H1 (cell line): ENCODE data around the gene PARD3. TPM values are rescaled to one million over a fixed set of nuclear protein-coding genes. Genes with fewer than 3 reads are reported as not detected.

Experiments
- CTCF ChIA-PET: fragments of 300-600 bp; sonication (Branson Sonifier 250); formaldehyde crosslinking; loops from one replicate; lab custom pipeline; 2021; ENCODE audit not compliant: partially characterized antibody; lab: Charles Lee
- POLR2A ChIA-PET: fragments of 300-600 bp; sonication (Branson Sonifier 250); formaldehyde crosslinking; loops from one replicate; lab custom pipeline; 2021; ENCODE audit warnings: inconsistent platforms; ENCODE audit not compliant: partially characterized antibody; lab: Charles Lee
- DNase-seq, 2 experiments: peaks; one replicate each; pipeline versions ENCODE4 v3.0.0 to v3.0.0-alpha.2; 2010 to 2022; ENCODE audit warnings: low spot score in 2 of 2, low read depth in 1 of 2, mixed read lengths in 1 of 2
- FAIRE-seq: peaks from 2 replicates; lab custom pipeline; 2011; peaks lifted over from hg19 to GRCh38; lab: Jason Lieb, UNC
- H2AFZ ChIP-seq: 2 replicates; pipeline ENCODE4 v1.8.1; 2012; ENCODE audit warnings: low read length, inconsistent platforms
- H2AK5ac ChIP-seq: 2 replicates; pipeline ENCODE4 v1.6.1; 2013; ENCODE audit warnings: low read depth, low read length
- H2BK120ac ChIP-seq: replicated peaks from 2 replicates; pipeline ENCODE3; 2013; ENCODE audit warnings: low read depth, low read length, inconsistent platforms
- H2BK12ac ChIP-seq: 2 replicates; pipeline ENCODE4 v1.6.1; 2013; ENCODE audit warnings: low read depth, low read length
- H2BK15ac ChIP-seq: 2 replicates; pipeline ENCODE4 v1.6.1; 2013; ENCODE audit warnings: low read length
- H2BK20ac ChIP-seq: 2 replicates; pipeline ENCODE4 v1.6.1; 2013; ENCODE audit warnings: low read length
- H2BK5ac ChIP-seq: 2 replicates; pipeline ENCODE4 v1.6.1; 2013; ENCODE audit warnings: low read depth, low read length
- H3K14ac ChIP-seq: 2 replicates; pipeline ENCODE4 v1.6.1; 2013; ENCODE audit warnings: inconsistent platforms; ENCODE audit not compliant: insufficient read length
- H3K18ac ChIP-seq: 2 replicates; pipeline ENCODE4 v1.6.1; 2013; ENCODE audit warnings: low read length; ENCODE audit errors: extremely low read depth
- H3K23ac ChIP-seq: 2 replicates; pipeline ENCODE4 v1.6.1; 2013; ENCODE audit warnings: inconsistent platforms; ENCODE audit not compliant: insufficient read length
- H3K23me2 ChIP-seq: 2 replicates; pipeline ENCODE4 v1.6.1; 2013; ENCODE audit warnings: low read depth, low read length
- H3K27ac ChIP-seq: 2 replicates; pipeline ENCODE4 v1.6.1; 2011; ENCODE audit warnings: low read depth, low read length, inconsistent platforms
- H3K27me3 ChIP-seq, 4 experiments: replicated peaks in 1 of 4; 1 replicate in 1 of 4; 2 replicates in 3 of 4; pipeline versions ENCODE4 v1.6.1 to v1.8.1; 2011 to 2013; ENCODE audit warnings: low read length in 3 of 4, mild to moderate bottlenecking in 3 of 4, inconsistent platforms in 2 of 4, mixed read lengths in 2 of 4, moderate library complexity in 1 of 4; ENCODE audit not compliant: control insufficient read depth in 3 of 4, insufficient read depth in 3 of 4; ENCODE audit errors: extremely low read depth in 1 of 4
- H3K36me3 ChIP-seq, 4 experiments: 2 replicates each; pipeline versions ENCODE4 v1.6.1 to v1.8.1; 2011 to 2013; ENCODE audit warnings: mild to moderate bottlenecking in 4 of 4, low read length in 3 of 4, moderate library complexity in 2 of 4, control low read depth in 1 of 4, inconsistent platforms in 1 of 4; ENCODE audit not compliant: insufficient read depth in 4 of 4, control insufficient read depth in 2 of 4
- H3K4ac ChIP-seq: replicated peaks from 2 replicates; pipeline ENCODE3; 2013; ENCODE audit warnings: low read length, low read depth, mixed read lengths, inconsistent platforms; ENCODE audit not compliant: insufficient read length
- H3K4me1 ChIP-seq, 4 experiments: replicated peaks in 1 of 4; 1 replicate in 1 of 4; 2 replicates in 3 of 4; pipeline versions ENCODE4 v1.6.1 to v1.8.1; 2011 to 2013; ENCODE audit warnings: low read length in 3 of 4, inconsistent platforms in 2 of 4, mixed read lengths in 1 of 4; ENCODE audit not compliant: insufficient read depth in 4 of 4, control insufficient read depth in 3 of 4
- H3K4me2 ChIP-seq, 2 experiments: 2 replicates each; pipeline versions ENCODE4 v1.6.1 to v1.8.1; 2011 to 2013; ENCODE audit warnings: low read depth in 2 of 2, low read length in 2 of 2, control low read depth in 1 of 2, inconsistent platforms in 1 of 2, mild to moderate bottlenecking in 1 of 2; ENCODE audit not compliant: insufficient read depth in 1 of 2
- H3K4me3 ChIP-seq, 4 experiments: fragments of 200-600, 300-600 bp in 1 of 4; sonication (generic), shearing (Covaris generic), sonication (Bioruptor Twin) in 1 of 4; 2 replicates each; pipeline versions ENCODE4 v1.5.1 to v1.8.1; 2011 to 2016; ENCODE audit warnings: low read length in 4 of 4, low read depth in 3 of 4, control low read depth in 2 of 4, inconsistent platforms in 2 of 4, mild to moderate bottlenecking in 2 of 4, mixed read lengths in 1 of 4, moderate library complexity in 1 of 4; ENCODE audit not compliant: insufficient read depth in 2 of 4; ENCODE audit errors: extremely low read depth in 1 of 4
- H3K56ac ChIP-seq: replicated peaks from 2 replicates; pipeline ENCODE3; 2013; ENCODE audit warnings: low read depth, mild to moderate bottlenecking, mixed read lengths, low read length, inconsistent platforms; ENCODE audit not compliant: insufficient read length
- H3K79me1 ChIP-seq: 2 replicates; pipeline ENCODE4 v1.6.1; 2013; ENCODE audit warnings: low read depth, low read length, control low read depth
- H3K79me2 ChIP-seq, 2 experiments: 2 replicates each; pipeline versions ENCODE4 v1.6.1 to v1.8.1; 2012 to 2013; ENCODE audit warnings: low read length in 2 of 2, mild to moderate bottlenecking in 2 of 2, inconsistent platforms in 1 of 2; ENCODE audit not compliant: insufficient read depth in 2 of 2, control insufficient read depth in 1 of 2
- H3K9ac ChIP-seq, 4 experiments: replicated peaks in 1 of 4; 1 replicate in 1 of 4; 2 replicates in 3 of 4; pipeline versions ENCODE4 v1.6.1 to v1.8.1; 2011 to 2013; ENCODE audit warnings: low read depth in 3 of 4, low read length in 3 of 4, control low read depth in 2 of 4, mild to moderate bottlenecking in 2 of 4, moderate library complexity in 2 of 4, inconsistent platforms in 1 of 4; ENCODE audit errors: extremely low read depth in 1 of 4
- H3K9me3 ChIP-seq, 2 experiments: 2 replicates each; pipeline versions ENCODE4 v1.6.1 to v1.8.1; 2012 to 2013; ENCODE audit warnings: mild to moderate bottlenecking in 2 of 2, moderate library complexity in 2 of 2, control low read depth in 1 of 2, inconsistent platforms in 1 of 2, low read depth in 1 of 2, low read length in 1 of 2, mixed read lengths in 1 of 2; ENCODE audit not compliant: insufficient read depth in 2 of 2
- H4K20me1 ChIP-seq, 2 experiments: replicated peaks in 1 of 2; 2 replicates each; pipeline versions ENCODE3 to v1.8.1; 2011 to 2013; ENCODE audit warnings: inconsistent platforms in 2 of 2, low read length in 2 of 2, mild to moderate bottlenecking in 1 of 2; ENCODE audit not compliant: insufficient read depth in 2 of 2, control insufficient read depth in 1 of 2
- H4K5ac ChIP-seq: 2 replicates; pipeline ENCODE4 v1.6.1; 2013; ENCODE audit warnings: low read length, low read depth, mixed read lengths, inconsistent platforms; ENCODE audit not compliant: insufficient read length
- H4K8ac ChIP-seq: 2 replicates; pipeline ENCODE4 v1.8.0; 2013; ENCODE audit warnings: mild to moderate bottlenecking, moderate library complexity, low read length, inconsistent platforms; ENCODE audit not compliant: insufficient read depth; ENCODE audit errors: extremely low read depth
- H4K91ac ChIP-seq: replicated peaks from 2 replicates; pipeline ENCODE3; 2013; ENCODE audit warnings: low read length, mixed read lengths, inconsistent platforms; ENCODE audit not compliant: insufficient read length
- BCL11A ChIP-seq, 2 experiments: IDR thresholded peaks; one replicate each; pipeline ENCODE4 v1.6.1; 2011; ENCODE audit warnings: low read depth in 2 of 2, low read length in 2 of 2, mild to moderate bottlenecking in 2 of 2
- GABPA ChIP-seq: IDR thresholded peaks from 2 replicates; pipeline ENCODE4 v1.6.1; 2011; ENCODE audit warnings: mild to moderate bottlenecking, low read length, moderate library complexity, borderline replicate concordance; ENCODE audit not compliant: insufficient read depth
- JUN ChIP-seq: IDR thresholded peaks from 2 replicates; pipeline ENCODE4 v1.6.1; 2011; ENCODE audit warnings: low read depth, mild to moderate bottlenecking, improper control_type of control experiment, low read length
- KDM5A ChIP-seq: fragments of 200-600 bp; IDR thresholded peaks from 2 replicates; pipeline ENCODE4 v1.7.1; 2012; ENCODE audit warnings: mild to moderate bottlenecking, low read length, inconsistent platforms, mixed read lengths
- MAFK ChIP-seq: IDR thresholded peaks from 2 replicates; pipeline ENCODE4 v1.6.1; 2012; ENCODE audit warnings: low read depth, mild to moderate bottlenecking, improper control_type of control experiment, low read length
- MAX ChIP-seq: IDR thresholded peaks from 2 replicates; pipeline ENCODE4 v1.6.1; 2012; ENCODE audit warnings: inconsistent platforms
- PHF8 ChIP-seq: fragments of 200-600 bp; sonication (generic); conservative IDR thresholded peaks from 2 replicates; pipeline ENCODE4 v1.7.1; 2012; ENCODE audit warnings: low read depth, mild to moderate bottlenecking, inconsistent platforms, low read length, moderate library complexity
- POLR2AphosphoS5 ChIP-seq: IDR thresholded peaks from 2 replicates; pipeline ENCODE4 v1.6.1; 2011; ENCODE audit warnings: low read depth, low read length
- RNF2 ChIP-seq: fragments of 200-900, 300-1000 bp; sonication (generic); IDR thresholded peaks from 2 replicates; pipeline ENCODE4 v1.7.1; 2016; ENCODE audit warnings: borderline replicate concordance, low read depth, mild to moderate bottlenecking, antibody characterized with exemption, low read length; ENCODE audit not compliant: poor library complexity, severe bottlenecking; ENCODE audit errors: missing control alignments
- RXRA ChIP-seq: IDR thresholded peaks from 2 replicates; pipeline ENCODE4 v1.6.1; 2011; ENCODE audit warnings: low read depth, mild to moderate bottlenecking, low read length, moderate library complexity; ENCODE audit not compliant: insufficient read depth
- SIX5 ChIP-seq: IDR thresholded peaks from 2 replicates; pipeline ENCODE4 v1.6.1; 2011; ENCODE audit warnings: mild to moderate bottlenecking, low read depth, low read length
- SP1 ChIP-seq: IDR thresholded peaks from 2 replicates; pipeline ENCODE4 v1.6.1; 2011; ENCODE audit warnings: low read depth, low read length
- SUZ12 ChIP-seq: fragments of 200-600 bp; sonication (generic); IDR thresholded peaks from 2 replicates; pipeline ENCODE4 v1.6.1; 2012; ENCODE audit warnings: mild to moderate bottlenecking, inconsistent platforms, low read length, moderate library complexity, mixed read lengths
- TAF1 ChIP-seq: IDR thresholded peaks from 2 replicates; pipeline ENCODE4 v1.6.1; 2011; ENCODE audit warnings: mild to moderate bottlenecking, low read depth, low read length
- WGBS, 2 experiments: shearing (Covaris generic) in 1 of 2; methylation state at CpG; one replicate each; pipeline versions ENCODE4 v1.1.6 to v1.1.7; 2013 to 2015; ENCODE audit warnings: low lambda C conversion rate in 2 of 2, mixed read lengths in 2 of 2, inconsistent platforms in 1 of 2, low coverage in 1 of 2, missing lambda C conversion rate in 1 of 2; ENCODE audit not compliant: insufficient replicate concordance in 2 of 2, insufficient coverage in 1 of 2, insufficient read length in 1 of 2; ENCODE audit errors: extremely low coverage in 1 of 2, missing lambda C conversion rate in 1 of 2; 5-methylcytosine and 5-hydroxymethylcytosine counted together
- polyA plus RNA-seq, 7 experiments: library from polyadenylated mRNA; depleted of rRNA in 3 of 7; stranded (reverse) in 5 of 7; unstranded in 2 of 7; fragments of >200 nt in 5 of 7; fragments of 200-250 nt in 2 of 7; gene quantifications; 1 replicate in 5 of 7; 2 replicates in 1 of 7; 4 replicates in 1 of 7; pipeline versions ENCODE4 v1.2.1 to v1.2.3, GENCODE V29; 2011 to 2013; ENCODE audit warnings: missing spikeins in 2 of 7, mixed read lengths in 2 of 7
- total RNA-seq: library from RNA; stranded (reverse); fragmentation: NEBNext Ultra II Directional; extraction: Animal tissue kit (Norgen Biotek cat#: 25700); gene quantifications from 2 replicates; pipeline ENCODE4 v1.2.1, GENCODE V29; 2021

Gene PARD3
- total and polyA plus RNA-seq, 2 of the 8 experiments (the other 6 are each of a cell fraction or from before 2014, with no cell fraction given), result 19.7 to 49.1 TPM

GRCh38 chr10:34580643-34581042 is 234.5 kb downstream of the PARD3 start:
- Histone ChIP-seq H3K4me3 (no peak overlapping the region), H3K56ac (no peak overlapping the region), H3K79me1 (no peaks in the 10 kb centered on the region), H3K4ac (no peak overlapping the region), H4K5ac (no peak overlapping the region), H4K91ac (no peak overlapping the region), H4K8ac (no peak overlapping the region), H3K27ac (no peak overlapping the region), H3K9ac (no peak overlapping the region), H3K14ac (no peak overlapping the region), H2BK5ac (no peak overlapping the region), H3K4me2 (no peak overlapping the region), H2AFZ (no peak overlapping the region), H2BK12ac (no peak overlapping the region), H3K79me2 (peaks cover 0 to 45% of the 10 kb centered on the region in 2 experiments; a peak in 2 of 4 replicates), H4K20me1 (no peaks in the 10 kb centered on the region), H2BK120ac (no peak overlapping the region), H3K9me3 (no peaks in the 10 kb centered on the region), H3K18ac (no peak overlapping the region), H2AK5ac (no peak overlapping the region), H3K23ac (no peak overlapping the region), H3K23me2 (no peaks in the 10 kb centered on the region), H3K4me1 (peaks cover 2 to 19% (median 5%) of the 10 kb centered on the region in 4 experiments; a peak in 6 of 7 replicates), H2BK15ac (no peak overlapping the region), H2BK20ac (no peak overlapping the region), H3K27me3 (no peaks in the 10 kb centered on the region), H3K36me3 (no peaks in the 10 kb centered on the region)
- CTCF ChIA-PET, result interaction anchor here (0.5 to 1.0 kb wide), 2 partner anchors 414 to 1425 kb away, joined by 3 read pairs; no protein-coding TSS in a partner anchor
- no peak for DNase-seq
- no peak for FAIRE-seq
- WGBS, 2 experiments, result 85% methylated on average over 3 of the region's 3 CpGs; no CpG with 5 or more reads in 1 of the 2 experiments
- POLR2A ChIA-PET, result no interaction called here
- TF ChIP-seq MAFK (no peak), KDM5A (no peak), POLR2AphosphoS5 (no peak), TAF1 (no peak), GABPA (no peak), JUN (no peak), SUZ12 (no peak), SP1 (no peak), BCL11A (IDR thresholded peaks at IDR 0.05; ENCODE audit: low read depth in 2 of 2, low read length in 2 of 2) (no peak), RXRA (no peak), RNF2 (no peak), MAX (no peak), SIX5 (no peak), PHF8 (no peak)
